Hepatic stellate cell (primary cell): ENCODE results near the gene POLR3H.

Source experiments
- DNase-seq: peaks from one replicate; pipeline ENCODE4 v3.0.0; 2011; ENCODE audit warnings: low spot score

POLR3H gene

DNA sequence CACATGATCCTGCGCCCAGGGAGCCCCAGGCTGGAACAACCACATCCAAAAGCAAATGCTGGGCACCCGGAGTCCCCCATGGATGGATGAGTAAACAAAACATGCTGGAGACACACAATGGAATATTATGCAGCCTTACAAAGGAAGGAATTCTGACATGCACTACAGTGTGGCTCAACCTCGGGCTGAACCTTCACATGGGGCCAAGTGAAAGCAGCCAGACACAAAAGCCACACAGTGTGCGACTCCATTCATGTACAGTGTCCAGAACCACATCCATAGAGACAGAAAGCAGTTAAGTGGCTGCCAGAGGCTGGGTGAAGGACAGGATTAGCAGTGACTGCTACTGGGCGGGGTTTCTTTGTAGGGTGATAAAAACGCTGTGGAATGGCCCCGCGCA, 10.1 kb downstream of the POLR3H start:
- DNase-seq, result no peak

- peak; percentile 81 for DNase-seq
These were observed 11.1 kb downstream of the POLR3H start for GRCh38 chr22:41532908-41533825.

DNA sequence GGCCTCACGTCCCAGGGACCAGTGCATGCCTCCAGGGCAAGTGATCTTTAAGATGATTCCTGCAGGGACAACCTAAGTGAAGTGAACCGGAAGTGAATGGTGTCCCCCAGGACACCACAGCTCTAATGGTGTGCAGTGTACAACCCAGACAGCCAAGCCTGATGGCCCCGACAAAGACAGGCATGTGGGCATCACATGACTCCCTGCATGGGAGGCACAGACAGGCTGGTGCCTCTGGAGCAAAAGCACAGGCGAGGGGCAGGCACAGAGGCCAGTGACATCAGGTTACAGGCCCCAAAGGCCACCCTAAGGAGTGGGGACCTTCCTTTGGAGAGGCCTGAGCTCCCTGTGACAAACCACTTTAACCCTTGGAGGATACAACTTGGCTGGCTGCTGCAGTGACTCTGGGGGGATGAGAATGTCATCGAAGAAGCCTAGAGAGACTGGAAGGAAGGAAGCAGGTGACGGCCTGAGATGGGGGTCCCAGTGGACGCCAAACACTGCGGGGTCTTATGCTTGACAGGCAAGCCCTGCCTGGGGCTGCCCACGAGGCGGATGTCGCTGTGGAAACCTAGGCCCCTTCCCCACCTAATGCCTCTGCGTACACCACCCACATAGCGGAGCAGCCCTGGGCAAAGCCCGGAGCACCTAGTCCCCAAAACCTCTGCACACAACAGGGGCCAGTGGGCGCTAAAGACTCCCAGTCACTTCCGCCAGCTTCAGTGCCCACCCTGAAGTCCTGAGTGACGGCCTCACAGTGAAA, 12.4 kb downstream of the POLR3H start:
- DNase-seq, result no peak

DNA sequence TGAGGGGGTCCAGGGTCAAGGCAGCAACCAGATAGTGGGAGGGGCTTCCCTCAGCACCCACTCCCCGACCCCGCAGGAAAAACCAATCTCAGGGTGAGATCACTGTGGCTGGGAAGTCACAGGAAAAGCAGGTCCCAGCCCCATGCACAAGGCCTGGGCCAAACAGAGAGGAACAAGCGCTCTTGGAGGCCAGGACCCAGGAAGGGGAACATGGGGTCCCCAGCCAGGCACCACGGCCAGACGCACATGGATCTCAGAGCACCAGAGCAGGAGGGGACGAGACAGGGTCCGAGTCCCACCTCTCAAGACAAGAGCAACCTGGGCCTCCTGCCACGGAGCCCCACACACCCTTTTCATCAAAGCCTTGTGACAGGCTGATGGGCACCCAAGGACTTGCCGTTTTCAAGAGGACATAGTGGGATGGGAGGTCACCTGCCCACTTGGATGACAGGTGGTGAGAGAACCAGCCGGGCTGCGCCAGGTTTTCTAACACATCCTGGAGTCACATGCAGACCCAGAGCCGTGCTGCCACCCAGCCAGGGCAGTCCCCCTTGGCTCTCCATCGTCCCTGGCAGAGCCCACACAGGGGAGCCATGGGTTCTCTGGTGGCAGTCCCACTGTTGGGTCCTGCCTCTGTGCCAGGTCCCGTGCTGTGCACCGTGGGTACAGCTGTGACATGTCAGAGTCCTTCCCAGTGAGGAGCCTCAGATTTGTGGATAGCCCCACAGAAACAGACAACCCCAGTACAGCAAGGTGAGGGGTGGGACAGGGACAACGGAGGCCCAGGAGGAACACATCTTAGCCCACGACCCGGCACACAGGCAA, 13.2 kb downstream of the POLR3H start:
- DNase-seq, result no peak

DNA sequence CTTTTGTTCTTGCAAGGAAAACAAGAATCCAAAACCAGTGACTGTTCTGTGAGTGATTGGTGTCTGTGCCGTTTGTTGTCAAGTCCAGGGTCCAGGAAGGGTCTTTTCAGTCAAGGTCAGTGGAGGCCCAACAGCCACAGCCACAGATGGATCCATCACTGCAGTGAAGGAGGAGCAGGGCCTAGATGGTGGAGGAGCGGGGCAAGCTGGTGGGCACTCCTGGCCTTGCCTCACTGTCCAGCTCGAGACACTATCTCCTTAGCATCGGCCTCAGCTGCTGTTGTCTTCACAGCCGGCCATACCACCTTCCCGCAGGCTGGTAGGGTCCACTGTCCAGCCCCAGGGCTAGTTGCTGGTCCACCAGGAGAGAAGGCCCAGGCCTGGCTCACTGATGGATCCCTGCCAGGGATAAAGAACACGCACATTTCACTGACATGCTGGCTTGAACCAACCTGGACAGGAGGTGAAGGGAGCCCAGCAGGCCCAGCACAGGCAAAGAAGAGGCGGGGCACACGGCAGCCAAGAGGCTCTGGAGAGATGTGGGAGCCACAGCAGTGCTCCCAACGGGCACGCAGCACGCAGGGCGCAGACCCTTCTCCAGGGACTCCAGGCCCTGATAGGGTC, 15.2 kb downstream of the POLR3H start:
- no peak for DNase-seq

- DNase-seq, result no peak
These were observed 16.0 kb downstream of the POLR3H start for GRCh38 chr22:41528132-41528766.

DNA sequence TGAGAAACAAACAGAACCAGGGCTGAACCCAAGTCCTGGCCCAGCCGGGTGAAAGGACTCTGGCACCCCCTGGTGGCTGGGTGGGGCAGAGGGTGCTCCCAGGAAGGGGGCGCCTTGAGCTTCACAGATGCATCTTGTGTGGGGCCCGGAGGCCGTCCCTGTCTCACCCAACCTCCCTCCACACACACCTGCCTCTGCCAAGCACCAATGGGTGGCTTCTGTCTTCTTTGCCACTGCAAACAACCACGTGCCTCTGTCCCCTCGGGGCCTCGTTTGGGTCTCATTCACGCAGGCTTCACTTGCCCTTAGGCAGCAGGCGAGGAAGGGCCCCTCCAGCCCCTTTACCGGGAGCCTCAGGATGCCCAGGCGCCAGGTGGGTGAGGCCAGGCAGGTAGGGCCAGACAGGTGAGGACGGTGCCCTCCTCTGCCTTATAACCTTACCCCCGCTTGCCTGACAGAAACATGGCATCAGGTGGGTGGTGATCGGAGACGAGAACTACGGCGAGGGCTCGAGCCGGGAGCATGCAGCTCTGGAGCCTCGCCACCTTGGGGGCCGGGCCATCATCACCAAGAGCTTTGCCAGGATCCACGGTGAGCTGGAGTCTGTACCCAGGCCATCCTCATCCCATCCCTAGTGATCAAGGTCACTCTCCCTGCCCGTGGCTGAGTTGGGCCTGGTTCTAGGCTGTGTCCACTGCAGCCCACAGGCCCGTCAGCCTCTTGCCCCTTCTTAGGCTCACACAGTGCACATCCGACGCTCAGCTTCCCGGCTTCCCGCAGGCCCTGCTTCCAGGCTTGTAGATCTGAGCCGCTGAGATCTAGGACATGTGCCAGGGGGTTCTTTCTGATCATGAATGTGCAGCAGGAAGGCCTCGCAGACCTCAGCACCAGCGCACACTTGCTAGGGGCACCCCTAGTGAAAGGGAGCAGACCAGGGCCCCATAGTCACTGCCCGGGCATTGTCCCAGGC, 17.2 kb downstream of the POLR3H start:
- DNase-seq, result peak; percentile 82

DNA sequence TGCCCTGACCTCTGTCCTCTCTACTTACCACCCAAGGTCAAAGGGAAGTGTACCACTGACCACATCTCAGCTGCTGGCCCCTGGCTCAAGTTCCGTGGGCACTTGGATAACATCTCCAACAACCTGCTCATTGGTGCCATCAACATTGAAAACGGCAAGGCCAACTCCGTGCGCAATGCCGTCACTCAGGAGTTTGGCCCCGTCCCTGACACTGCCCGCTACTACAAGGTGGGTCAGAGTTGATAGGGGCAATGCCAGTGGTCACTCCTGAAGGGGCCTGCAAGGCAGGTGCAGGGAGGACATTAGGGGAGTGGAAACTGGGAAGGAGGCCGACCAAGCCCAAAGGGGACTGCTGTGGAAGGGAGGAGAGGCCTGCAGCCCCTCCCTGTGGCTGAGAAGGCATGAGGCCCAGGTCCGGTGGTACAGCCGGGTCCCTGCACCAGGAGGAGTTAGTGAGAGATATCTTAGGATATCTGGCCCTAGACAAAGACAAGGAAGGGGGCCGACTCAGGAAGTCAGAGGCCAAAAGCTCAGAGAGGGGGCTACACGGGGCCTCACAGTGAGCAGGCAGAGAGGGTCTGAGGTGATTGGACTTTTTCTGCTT, 17.9 kb downstream of the POLR3H start:
- no peak for DNase-seq

DNA sequence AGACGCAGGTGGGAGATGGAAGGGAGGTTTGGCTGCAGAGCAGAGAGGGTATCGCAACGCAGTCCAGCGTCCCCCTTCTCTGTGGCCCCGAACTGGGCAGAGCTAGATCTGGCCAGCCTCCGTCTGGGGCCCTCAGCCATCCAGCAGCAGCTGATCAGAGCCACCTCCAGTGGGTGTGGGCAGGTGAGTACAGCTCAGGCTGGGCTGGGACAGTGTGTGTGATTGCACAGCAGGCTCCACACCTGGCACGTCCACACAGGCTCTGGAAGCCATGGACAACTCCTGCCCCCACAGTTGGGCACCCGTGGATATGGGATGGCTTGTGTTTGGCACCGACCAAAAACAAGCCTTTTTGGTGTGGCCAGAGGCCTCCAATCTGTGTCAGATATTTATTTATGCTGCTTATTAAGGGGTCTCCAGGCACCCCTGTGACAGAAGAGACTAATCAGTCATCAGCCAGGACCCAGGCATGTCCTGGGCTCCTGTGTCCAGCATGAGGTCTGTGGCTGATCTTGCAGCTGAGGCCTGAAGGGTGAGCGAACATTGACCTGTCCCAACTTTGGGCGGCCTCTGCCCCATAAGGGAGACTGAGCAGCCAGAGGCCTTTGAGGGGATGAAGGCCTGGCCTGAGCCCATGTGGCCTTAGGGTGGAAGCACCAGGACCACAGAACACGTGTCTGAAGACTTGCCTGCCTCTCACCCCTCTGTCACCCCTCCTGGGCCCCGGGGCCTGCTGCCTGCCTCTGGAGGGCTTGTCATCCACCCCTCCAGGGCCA, 18.6 kb downstream of the POLR3H start:
- DNase-seq, result no peak

GRCh38 chr22:41524809-41525449, 19.3 kb downstream of the POLR3H start:
- peak; percentile 54 for DNase-seq

DNA sequence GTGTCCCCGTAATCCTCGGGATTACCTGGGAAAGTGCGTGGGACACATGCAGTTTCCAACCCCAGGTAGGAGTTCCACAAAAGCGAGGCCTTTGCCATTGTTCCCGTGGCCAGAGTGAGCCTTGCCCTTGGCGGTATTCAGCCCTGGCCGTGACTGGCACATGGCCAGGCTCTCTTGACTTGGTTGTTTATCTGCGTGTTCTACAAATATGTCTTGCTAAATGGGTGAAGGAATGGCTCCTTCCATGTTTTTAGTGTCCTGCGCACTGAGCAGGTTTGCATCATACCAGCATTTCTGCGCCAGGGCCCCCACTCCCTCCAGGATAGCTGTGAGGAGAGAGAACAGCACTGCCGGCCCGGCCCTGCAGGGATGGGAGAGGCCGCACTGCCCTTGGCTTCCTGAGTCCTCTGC, 20.0 kb downstream of the POLR3H start:
- peak; percentile 88 for DNase-seq

DNA sequence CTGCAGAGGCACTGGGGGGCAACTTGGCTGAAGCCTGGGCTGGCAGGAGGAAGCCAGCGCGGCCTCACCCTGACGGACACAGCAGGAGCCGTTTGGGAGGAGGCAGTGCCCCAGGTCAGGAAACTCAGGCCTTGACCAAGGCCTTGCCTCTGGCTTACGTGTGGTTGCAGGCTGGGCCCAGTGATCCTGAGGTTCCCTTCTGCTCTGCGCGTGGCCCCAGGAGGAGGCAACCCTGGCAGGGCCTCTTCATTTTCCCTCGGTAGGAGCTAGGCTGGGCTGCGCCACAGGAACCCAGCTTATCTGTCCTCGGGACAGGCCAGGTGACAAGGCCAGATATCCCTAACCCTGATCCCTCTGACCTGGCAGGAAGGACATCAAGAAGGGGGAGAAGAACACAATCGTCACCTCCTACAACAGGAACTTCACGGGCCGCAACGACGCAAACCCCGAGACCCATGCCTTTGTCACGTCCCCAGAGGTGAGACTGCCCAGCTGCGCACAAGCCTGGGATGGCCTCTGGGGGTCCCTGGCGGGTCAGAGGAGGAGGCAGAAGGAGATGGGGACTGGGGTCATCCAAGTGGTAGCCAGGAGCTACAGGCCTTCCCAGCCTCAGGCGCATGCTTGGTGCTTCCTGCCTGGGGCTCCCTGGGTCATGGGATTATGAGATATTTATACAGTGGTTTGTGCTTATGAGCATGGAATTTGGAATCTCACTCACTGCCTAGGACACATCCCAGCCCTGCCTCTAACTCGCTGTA, 20.6 kb downstream of the POLR3H start:
- peak; percentile 98 for DNase-seq

GRCh38 chr22:41522813-41523212, 21.5 kb downstream of the POLR3H start:
- DNase-seq, result no peak

- DNase-seq, result no peak
These were observed 23.1 kb downstream of the POLR3H start for GRCh38 chr22:41521126-41521525.

DNA sequence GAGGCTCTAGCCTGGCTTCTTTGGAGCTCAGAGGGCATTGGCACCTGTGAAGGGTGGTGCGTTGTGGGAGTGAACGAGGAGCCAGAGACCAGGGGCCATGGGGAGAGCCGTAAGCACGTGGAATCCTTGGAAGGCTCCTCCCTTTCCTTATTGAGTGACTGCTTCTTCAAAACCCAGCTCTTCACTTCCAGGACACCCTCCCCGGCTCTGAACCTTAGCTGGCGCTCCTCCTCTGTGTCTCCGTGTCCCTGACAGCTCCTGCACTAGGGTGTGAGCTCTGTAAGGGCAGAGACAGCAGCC, 26.3 kb downstream of the POLR3H start:
- no peak for DNase-seq

- peak; percentile 83 for DNase-seq
These were observed 26.9 kb downstream of the POLR3H start for GRCh38 chr22:41517172-41518047.

DNA sequence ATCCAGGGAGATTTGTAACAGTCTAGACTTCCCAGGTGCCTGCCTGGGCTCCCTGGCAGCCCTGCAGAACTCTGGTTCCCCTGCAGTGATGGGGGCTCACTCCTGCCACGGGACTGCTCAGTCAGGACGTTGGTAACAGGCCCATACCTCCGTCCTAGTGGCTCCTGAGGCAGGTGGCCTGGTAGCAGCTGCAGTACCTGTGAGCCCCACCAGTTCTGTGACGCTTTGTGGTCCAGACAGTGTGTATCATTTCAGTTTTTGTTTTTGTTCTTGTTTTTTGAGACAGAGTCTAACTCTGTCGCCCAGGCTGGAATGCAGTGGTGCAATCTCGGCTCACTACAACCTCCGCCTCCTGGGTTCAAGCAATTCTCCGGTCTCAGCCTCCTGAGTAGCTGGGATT, 27.8 kb downstream of the POLR3H start:
- no peak for DNase-seq
